Omental fat pad (tissue), 4 donors: ENCODE measurements around the gene WNT5A. TPM values are rescaled to one million over a fixed set of nuclear protein-coding genes. Genes with fewer than 3 reads are reported as not detected.

Source experiments
- ATAC-seq: fragments of 150-250 bp; one replicate; pipeline ENCODE4 v1.9.1; 2016; ENCODE audit warnings: mild to moderate bottlenecking, moderate library complexity; ENCODE audit not compliant: low FRiP score
- DNase-seq: peaks from one replicate; pipeline ENCODE4 v3.0.0-alpha.2; 2019; ENCODE audit warnings: low spot score
- CTCF ChIP-seq, 3 donors: fragments of 450-650 bp; IDR thresholded peaks; one replicate each; pipeline ENCODE4 v1.5.1; 2016 to 2017; ENCODE audit warnings: antibody characterized with exemption in 3 of 3, mild to moderate bottlenecking in 3 of 3, moderate library complexity in 2 of 3
- total RNA-seq, 4 donors: library from RNA; depleted of rRNA; stranded (reverse); fragments of >200 nt; gene quantifications; one replicate each; pipeline ENCODE4 v1.1.0, GENCODE V29; 2016

WNT5A gene
- total RNA-seq, 4 donors from 2014 or later = 2.5 to 52.0 (median 7.3) TPM

DNA sequence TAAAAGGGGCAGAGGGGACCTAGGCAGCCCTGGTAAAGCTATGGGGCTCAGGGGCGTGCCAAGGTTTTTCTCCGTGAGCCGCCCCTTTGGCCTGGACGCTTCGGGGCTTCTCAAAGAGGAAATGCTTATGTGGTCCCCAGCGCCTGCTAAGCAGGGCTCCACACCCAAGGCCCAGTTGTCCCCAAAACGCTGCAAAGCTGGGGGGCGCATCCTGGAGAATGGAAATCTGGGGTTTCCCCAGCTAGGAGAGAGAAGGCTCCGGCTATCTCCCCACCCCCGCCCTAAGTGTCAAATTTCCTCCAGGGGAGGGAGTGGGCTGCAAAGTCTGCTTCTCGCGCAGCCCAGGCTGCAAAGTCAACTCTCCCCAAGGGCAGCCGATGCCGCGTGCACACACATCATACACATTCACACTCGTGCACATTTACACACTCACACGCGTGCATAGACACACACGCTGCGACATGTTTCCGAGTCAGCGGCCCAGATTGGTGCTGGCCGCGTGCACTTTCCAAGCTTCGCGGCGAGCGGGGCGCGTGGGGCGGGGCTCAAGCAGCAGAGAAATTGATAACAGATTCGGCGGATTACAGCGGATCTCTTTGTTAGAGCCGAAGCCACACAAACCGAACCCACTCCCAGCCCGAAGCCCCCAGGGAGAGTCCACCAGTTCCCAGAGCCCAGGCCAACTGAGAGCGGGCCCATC lies 4.5 kb downstream of the WNT5A start:
- no peak for ATAC-seq
- no peak for DNase-seq

DNA sequence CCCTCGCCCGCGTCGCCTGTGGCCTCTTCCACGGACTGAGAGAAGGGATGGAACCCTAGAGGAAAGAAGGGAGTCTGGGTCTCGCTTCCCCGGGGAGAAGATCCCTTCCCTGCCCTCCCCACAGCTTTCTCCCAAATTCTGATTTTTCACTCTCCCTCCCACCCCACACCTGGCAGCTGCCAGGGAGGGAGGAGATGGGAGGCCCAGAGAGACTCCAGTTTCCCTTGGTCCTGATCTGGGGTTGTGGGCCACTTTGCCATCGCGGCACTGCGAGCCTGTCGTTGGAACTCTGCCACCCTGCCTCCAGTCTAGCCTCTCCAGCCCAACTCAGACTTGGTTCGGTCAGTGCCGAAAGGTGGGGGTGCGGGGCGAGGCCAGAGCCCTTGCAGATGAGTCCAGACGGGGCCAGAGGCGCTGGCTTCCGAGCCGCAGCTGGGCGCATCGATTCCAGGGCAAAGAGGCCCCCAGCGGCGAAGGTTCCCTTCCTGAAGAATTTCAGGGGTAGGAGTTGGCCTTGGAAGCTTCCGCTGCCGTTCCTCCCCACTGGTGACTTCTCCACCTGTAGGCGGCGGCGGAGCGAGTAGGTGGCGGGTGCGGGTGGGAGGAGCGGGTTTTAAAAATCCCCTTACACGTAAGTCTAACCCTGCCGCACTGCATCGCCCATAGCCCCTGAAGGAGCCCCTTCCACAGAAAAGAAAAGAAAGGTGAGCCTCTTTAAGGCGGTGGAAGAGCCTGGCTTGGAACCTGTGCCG lies 5.2 kb downstream of the WNT5A start:
- peak; percentile 2 for ATAC-seq
- TF ChIP-seq CTCF (IDR thresholded peaks at IDR 0.05) = no peak

More for the DNA sequence above, 4.5 kb downstream of the WNT5A start:
- TF ChIP-seq CTCF (IDR thresholded peaks at IDR 0.05) = no peak

GRCh38 chr3:55480911-55481743 lies 6.0 kb downstream of the WNT5A start:
- ATAC-seq = peak; percentile 57
- no peak for TF ChIP-seq CTCF (IDR thresholded peaks at IDR 0.05)
- no peak for DNase-seq

More for the DNA sequence above, 5.2 kb downstream of the WNT5A start:
- no peak for DNase-seq

- no peak for DNase-seq
- no peak for ATAC-seq
- no peak for TF ChIP-seq CTCF (IDR thresholded peaks at IDR 0.05)
Observed at GRCh38 chr3:55477306-55478303, 9.5 kb downstream of the WNT5A start.

GRCh38 chr3:55476515-55476914 lies 10.6 kb downstream of the WNT5A start:
- DNase-seq = no peak

More at GRCh38 chr3:55476515-55476914, 10.6 kb downstream of the WNT5A start:
- ATAC-seq = no peak
- no peak for TF ChIP-seq CTCF (IDR thresholded peaks at IDR 0.05)
